Ovary (tissue), 9 donors: Measurements from ENCODE around the gene RHOC. TPM values are rescaled to one million over a fixed set of nuclear protein-coding genes. Genes with fewer than 3 reads are reported as not detected.

Source experiments
- DNase-seq, 5 donors: peaks; one replicate each; pipeline ENCODE4 v3.0.0-alpha.2; 2019 to 2020
- H3K27ac ChIP-seq, 2 donors: fragments of 200-600 bp; one replicate each; pipeline versions ENCODE4 v1.5.1 to v1.8.0; 2019 to 2022
- H3K27me3 ChIP-seq: fragments of 200-600 bp; one replicate; pipeline ENCODE4 v1.8.0; 2022
- H3K36me3 ChIP-seq: fragments of 200-600 bp; sonication (generic); one replicate; pipeline ENCODE4 v1.5.1; 2019
- H3K4me1 ChIP-seq: one replicate; pipeline ENCODE4 v1.8.1; 2013; ENCODE audit warnings: mild to moderate bottlenecking, moderate library complexity; ENCODE audit not compliant: insufficient read depth
- H3K4me3 ChIP-seq: fragments of 200-600 bp; sonication (generic); one replicate; pipeline ENCODE4 v1.5.1; 2017
- H3K9me3 ChIP-seq, 2 donors: fragments of 200-600 bp in 1 of 2; sonication (generic) in 1 of 2; one replicate each; pipeline versions ENCODE4 v1.5.1 to v1.8.1; 2013 to 2019; ENCODE audit warnings: mild to moderate bottlenecking in 1 of 2, moderate library complexity in 1 of 2
- CTCF ChIP-seq, 3 donors: fragments of 450-650 bp in 2 of 3; fragments of 200-600 bp in 1 of 3; IDR thresholded peaks; one replicate each; pipeline versions ENCODE4 v1.5.1 to v1.8.0; 2016 to 2022; ENCODE audit warnings: antibody characterized with exemption in 3 of 3, mild to moderate bottlenecking in 1 of 3
- EP300 ChIP-seq: sonication (generic); formaldehyde crosslinking; IDR thresholded peaks from one replicate; pipeline ENCODE4 v1.6.1; 2017; ENCODE audit warnings: antibody characterized with exemption
- POLR2A ChIP-seq: fragments of 450-650 bp; IDR thresholded peaks from one replicate; pipeline ENCODE4 v1.6.1; 2017; ENCODE audit warnings: antibody characterized with exemption, mild to moderate bottlenecking, moderate library complexity
- WGBS, 3 donors: extraction: QIAGEN DNeasy Blood & Tissue Kit in 1 of 3; methylation state at CpG; one replicate each; pipeline versions ENCODE4 v1.1.5 to v1.1.7; 2013 to 2017; 5-methylcytosine and 5-hydroxymethylcytosine counted together
- intact Hi-C, 4 donors: fragments of 100-400 bp; cut with DNase I; formaldehyde crosslinking; loops; one replicate each; pipeline versions ENCODE4 v1.11.0 to v1.15.1; 2022 to 2023
- polyA plus RNA-seq, 2 donors: library from polyadenylated mRNA; stranded (reverse); fragments of 200-250 nt in 1 of 2; fragments of 350-450 nt in 1 of 2; fragmentation: Illumina TruSeq in 1 of 2; extraction: RNeasy Lipid Tissue Mini Kit (QIAGEN cat#74804) in 1 of 2; gene quantifications; one replicate each; pipeline ENCODE4 v1.2.3, GENCODE V29; 2013 to 2014
- total RNA-seq, 7 donors: library from RNA; depleted of rRNA in 2 of 7; stranded (reverse); fragments of >200 nt in 2 of 7; fragmentation: NEBNext Ultra II Directional in 3 of 7; extraction: Animal tissue kit (Norgen Biotek cat#: 25700) in 3 of 7; gene quantifications; one replicate each; pipeline versions ENCODE4 v1.1.0 to v1.2.4, GENCODE V29; 2016 to 2023
- donor health status: DM: no; HTN: no; CAD: no; lungs with moderate emphysema.
- donor health status: DM: no; HTN: no; CAD: no.
- donor health status: Bipolar disorder and iron deficiency.
- donor health status: DM: yes; HTN: yes; CAD: no.
- donor health status: DM: no; HTN: no; CAD: no.
- donor health status: DM: yes; HTN: yes; CAD: no.

The RHOC gene
- total and polyA plus RNA-seq, 9 donors, result 177 to 308 (median 214) TPM

GRCh38 chr1:112703706-112704105, 3.2 kb downstream of the RHOC start:
- H3K27me3 ChIP-seq, result no peaks in the 10 kb centered on the region
- whole genome bisulfite sequencing, 3 donors, result 59 to 64% (median 63%) methylated on average over 8 of the region's 8 CpGs
- no peak overlapping the region for H3K4me3 ChIP-seq
- intact Hi-C loops, result loop anchor here in 3 of 4 donors (2.0 to 10.0 kb wide), 4 partner anchors 79 to 309 kb away; partner anchors contain the start of genes CTTNBP2NL (in 2 of the 3), CAPZA1 (in 1 of the 3), ST7L (in 1 of the 3) and WNT2B (in 1 of the 3)
- no peaks in the 10 kb centered on the region for H3K9me3 ChIP-seq
- TF ChIP-seq CTCF (IDR thresholded peaks at IDR 0.05) (no peak), POLR2A (no peak), EP300 (no peak)
- peaks cover 24% of the 10 kb centered on the region for H3K4me1 ChIP-seq
- DNase-seq, result no peak
- no peaks in the 10 kb centered on the region for H3K36me3 ChIP-seq
- H3K27ac ChIP-seq, result peak overlapping the region in 1 of 2 donors; percentile 82

GRCh38 chr1:112702420-112703261, 4.3 kb downstream of the RHOC start:
- Histone ChIP-seq H3K4me1 (peaks cover 26% of the 10 kb centered on the region), H3K4me3 (no peak overlapping the region), H3K27me3 (no peaks in the 10 kb centered on the region), H3K27ac (peak overlapping the region; percentile 35 to 81), H3K9me3 (no peaks in the 10 kb centered on the region), H3K36me3 (no peaks in the 10 kb centered on the region)
- DNase-seq, result no peak
- TF ChIP-seq EP300, result no peak
- TF ChIP-seq POLR2A, result no peak
- TF ChIP-seq CTCF (IDR thresholded peaks at IDR 0.05), result no peak
- WGBS, 3 donors, result 63 to 70% (median 63%) methylated on average over 9 to 12 of the region's 12 CpGs
- intact Hi-C loops, result loop anchor here in 2 of 4 donors (10.0 kb wide), 3 partner anchors 78 to 308 kb away; partner anchors contain the start of genes CTTNBP2NL (in 2 of the 2) and WNT2B (in 1 of the 2)

GRCh38 chr1:112702067-112702395, 4.9 kb downstream of the RHOC start:
- H3K36me3 ChIP-seq, result no peaks in the 10 kb centered on the region
- DNase-seq, result peak in 1 of 5 donors; percentile 30
- no peaks in the 10 kb centered on the region for H3K27me3 ChIP-seq
- 41 to 42% (median 42%) methylated on average over 3 of the region's 3 CpGs for WGBS, 3 donors
- TF ChIP-seq EP300 (no peak), CTCF (IDR thresholded peaks at IDR 0.05) (no peak), POLR2A (no peak)
- intact Hi-C loops, result loop anchor here in 2 of 4 donors (10.0 kb wide), 3 partner anchors 77 to 307 kb away; partner anchors contain the start of genes CTTNBP2NL (in 2 of the 2) and WNT2B (in 1 of the 2)
- peak overlapping the region; percentile 81 to 89 for H3K27ac ChIP-seq
- no peaks in the 10 kb centered on the region for H3K9me3 ChIP-seq
- H3K4me3 ChIP-seq, result no peak overlapping the region
- peaks cover 26% of the 10 kb centered on the region for H3K4me1 ChIP-seq

- intact Hi-C loops, result loop anchor here in 2 of 4 donors (10.0 kb wide), 3 partner anchors 77 to 307 kb away; partner anchors contain the start of genes CTTNBP2NL (in 2 of the 2) and WNT2B (in 1 of the 2)
- DNase-seq, result peak in 2 of 5 donors; percentile 37 to 54
- Histone ChIP-seq H3K4me3 (no peak overlapping the region), H3K27me3 (no peaks in the 10 kb centered on the region), H3K36me3 (no peaks in the 10 kb centered on the region), H3K27ac (peak overlapping the region; percentile 81 to 89), H3K4me1 (peaks cover 26% of the 10 kb centered on the region), H3K9me3 (no peaks in the 10 kb centered on the region)
- WGBS, 3 donors, result 47 to 62% (median 49%) methylated on average over 17 of the region's 17 CpGs
- no peak for TF ChIP-seq POLR2A
- no peak for TF ChIP-seq CTCF (IDR thresholded peaks at IDR 0.05)
- no peak for TF ChIP-seq EP300
Measured at GRCh38 chr1:112701227-112702066, 5.5 kb downstream of the RHOC start.
